Measurements from ENCODE around the gene KRTAP10-2.

KRTAP10-2 gene

GRCh38 chr21:44571844-44572782 is 20.8 kb upstream of the KRTAP10-2 start:
- H3K27me3 ChIP-seq (ENCODE audit: insufficient read depth, poor library complexity, severe bottlenecking): no peaks in the 10 kb centered on the region
- TF ChIP-seq, protein P1, sequence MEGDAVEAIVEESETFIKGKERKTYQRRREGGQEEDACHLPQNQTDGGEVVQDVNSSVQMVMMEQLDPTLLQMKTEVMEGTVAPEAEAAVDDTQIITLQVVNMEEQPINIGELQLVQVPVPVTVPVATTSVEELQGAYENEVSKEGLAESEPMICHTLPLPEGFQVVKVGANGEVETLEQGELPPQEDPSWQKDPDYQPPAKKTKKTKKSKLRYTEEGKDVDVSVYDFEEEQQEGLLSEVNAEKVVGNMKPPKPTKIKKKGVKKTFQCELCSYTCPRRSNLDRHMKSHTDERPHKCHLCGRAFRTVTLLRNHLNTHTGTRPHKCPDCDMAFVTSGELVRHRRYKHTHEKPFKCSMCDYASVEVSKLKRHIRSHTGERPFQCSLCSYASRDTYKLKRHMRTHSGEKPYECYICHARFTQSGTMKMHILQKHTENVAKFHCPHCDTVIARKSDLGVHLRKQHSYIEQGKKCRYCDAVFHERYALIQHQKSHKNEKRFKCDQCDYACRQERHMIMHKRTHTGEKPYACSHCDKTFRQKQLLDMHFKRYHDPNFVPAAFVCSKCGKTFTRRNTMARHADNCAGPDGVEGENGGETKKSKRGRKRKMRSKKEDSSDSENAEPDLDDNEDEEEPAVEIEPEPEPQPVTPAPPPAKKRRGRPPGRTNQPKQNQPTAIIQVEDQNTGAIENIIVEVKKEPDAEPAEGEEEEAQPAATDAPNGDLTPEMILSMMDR (IDR thresholded peaks at IDR 0.05; ENCODE audit: poor library complexity, severe bottlenecking): no peak

DNA sequence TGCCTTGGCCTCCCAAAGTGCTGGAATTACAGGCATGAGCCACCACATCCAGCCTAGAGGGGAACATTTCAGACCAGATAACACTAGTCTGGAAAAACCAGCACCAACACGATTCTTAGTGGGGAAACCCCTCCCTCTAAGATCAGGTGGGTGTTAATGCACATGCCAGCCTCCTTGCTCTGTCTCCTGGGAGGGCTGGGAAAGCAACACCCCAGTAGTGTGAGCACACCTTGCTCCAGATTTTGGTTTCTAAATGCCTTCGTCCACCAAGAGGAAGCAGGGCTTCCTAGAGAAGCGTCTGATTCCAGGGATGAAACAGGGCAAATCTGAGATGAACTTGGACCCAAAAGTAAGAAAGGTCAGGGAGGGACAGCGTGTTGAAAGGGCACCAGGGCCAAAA is 20.0 kb upstream of the KRTAP10-2 start:
- H3K36me3 ChIP-seq (ENCODE audit: low read depth): no peaks in the 10 kb centered on the region
- no peaks in the 10 kb centered on the region for H3K4me1 ChIP-seq (ENCODE audit: insufficient read depth, poor library complexity, severe bottlenecking)
- TF ChIP-seq, protein P1 (IDR thresholded peaks at IDR 0.05; ENCODE audit: poor library complexity, severe bottlenecking): no peak
- ATAC-seq (ENCODE audit: low read depth): no peak
- H3K27me3 ChIP-seq (ENCODE audit: insufficient read depth, poor library complexity, severe bottlenecking): no peaks in the 10 kb centered on the region
- DNase-seq (ENCODE audit: low spot score): no peak
- H3K27ac ChIP-seq (ENCODE audit: poor library complexity, severe bottlenecking): no peak overlapping the region
- H3K9me3 ChIP-seq (ENCODE audit: severe bottlenecking): peaks cover 2% of the 10 kb centered on the region
- H3K4me3 ChIP-seq (ENCODE audit: severe bottlenecking): no peak overlapping the region

More at GRCh38 chr21:44571844-44572782, 20.8 kb upstream of the KRTAP10-2 start:
- H3K9me3 ChIP-seq (ENCODE audit: severe bottlenecking): peaks cover 2% of the 10 kb centered on the region
- H3K4me3 ChIP-seq (ENCODE audit: severe bottlenecking): no peak overlapping the region
- no peaks in the 10 kb centered on the region for H3K4me1 ChIP-seq (ENCODE audit: insufficient read depth, poor library complexity, severe bottlenecking)
- no peak for DNase-seq (ENCODE audit: low spot score)
- ATAC-seq (ENCODE audit: low read depth): no peak
- H3K36me3 ChIP-seq (ENCODE audit: low read depth): no peaks in the 10 kb centered on the region
- H3K27ac ChIP-seq (ENCODE audit: poor library complexity, severe bottlenecking): no peak overlapping the region

GRCh38 chr21:44569861-44570517 is 18.7 kb upstream of the KRTAP10-2 start:
- TF ChIP-seq, protein P1 (IDR thresholded peaks at IDR 0.05; ENCODE audit: poor library complexity, severe bottlenecking): no peak
- no peak overlapping the region for H3K4me3 ChIP-seq (ENCODE audit: severe bottlenecking)
- no peaks in the 10 kb centered on the region for H3K4me1 ChIP-seq (ENCODE audit: insufficient read depth, poor library complexity, severe bottlenecking)
- H3K27ac ChIP-seq (ENCODE audit: poor library complexity, severe bottlenecking): no peak overlapping the region
- no peak for DNase-seq (ENCODE audit: low spot score)
- H3K9me3 ChIP-seq (ENCODE audit: severe bottlenecking): peaks cover 2% of the 10 kb centered on the region
- H3K27me3 ChIP-seq (ENCODE audit: insufficient read depth, poor library complexity, severe bottlenecking): no peaks in the 10 kb centered on the region
- no peak for ATAC-seq (ENCODE audit: low read depth)
- H3K36me3 ChIP-seq (ENCODE audit: low read depth): no peaks in the 10 kb centered on the region

DNA sequence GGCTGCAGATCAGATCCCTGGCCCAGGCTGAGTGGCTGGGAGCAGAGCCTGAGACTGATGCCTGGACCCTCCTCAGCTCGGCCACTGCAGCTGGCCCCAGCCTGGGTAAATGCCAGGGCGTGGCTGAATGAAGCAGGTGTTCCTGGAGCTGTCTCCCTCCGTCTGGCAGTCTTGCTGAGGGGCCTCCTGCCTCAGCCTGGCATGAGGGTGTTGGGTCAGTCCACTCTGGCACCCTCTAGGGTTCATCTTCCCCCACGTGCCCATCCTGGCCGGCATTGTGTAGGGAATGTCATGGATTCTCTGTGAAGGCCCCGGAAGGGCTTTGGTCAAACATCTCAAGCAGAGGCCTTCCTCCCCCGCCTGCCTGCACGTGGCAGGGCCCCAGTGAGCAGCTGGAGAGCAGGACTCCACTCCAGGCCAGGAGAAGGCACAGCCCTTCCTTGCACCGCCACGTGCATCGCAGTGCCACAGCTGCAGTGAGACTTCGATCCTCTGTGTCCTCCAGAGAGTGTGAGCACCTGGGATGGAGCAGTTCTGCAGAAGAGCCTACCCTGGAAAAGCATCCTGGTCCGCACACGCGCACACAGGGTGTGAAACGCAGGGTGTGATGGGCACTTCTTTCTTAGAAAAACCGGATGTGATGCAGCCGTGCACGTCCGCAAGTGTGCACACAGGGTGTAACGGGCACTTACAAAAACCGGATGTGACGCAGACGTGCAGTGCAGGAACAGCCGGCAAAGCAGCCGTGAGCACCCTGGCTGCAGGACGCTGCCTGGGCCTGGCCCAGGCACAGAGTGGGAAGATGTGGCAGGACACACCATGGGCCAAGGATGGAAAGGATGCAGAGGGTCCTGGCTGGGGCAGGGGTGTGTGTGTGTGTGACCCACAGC is 17.6 kb upstream of the KRTAP10-2 start:
- Histone ChIP-seq H3K27ac (ENCODE audit: poor library complexity, severe bottlenecking) (no peak overlapping the region), H3K4me1 (ENCODE audit: insufficient read depth, poor library complexity, severe bottlenecking) (no peaks in the 10 kb centered on the region), H3K4me3 (ENCODE audit: severe bottlenecking) (no peak overlapping the region), H3K27me3 (ENCODE audit: insufficient read depth, poor library complexity, severe bottlenecking) (no peaks in the 10 kb centered on the region), H3K36me3 (ENCODE audit: low read depth) (no peaks in the 10 kb centered on the region), H3K9me3 (ENCODE audit: severe bottlenecking) (peaks cover 2% of the 10 kb centered on the region)
- DNase-seq (ENCODE audit: low spot score) (no peak), ATAC-seq (ENCODE audit: low read depth) (no peak)
- TF ChIP-seq, protein P1 (IDR thresholded peaks at IDR 0.05; ENCODE audit: poor library complexity, severe bottlenecking): no peak

All from RWPE2 (cell line).